BE2C (cell line): ENCODE results near the gene HHAT.

Experiments used
- DNase-seq: peaks from one replicate; pipeline ENCODE4 v3.0.0-alpha.2; 2020
- H3K27me3 ChIP-seq: fragments of 250-450 bp; sonication (Bioruptor Pico); 2 replicates; pipeline ENCODE4 v1.5.1; 2020; ENCODE audit warnings: mild to moderate bottlenecking
- H3K36me3 ChIP-seq: fragments of 250-450 bp; sonication (Bioruptor Pico); 2 replicates; pipeline ENCODE4 v1.5.1; 2020; ENCODE audit warnings: mild to moderate bottlenecking
- H3K4me1 ChIP-seq: fragments of 250-450 bp; sonication (Bioruptor Pico); 2 replicates; pipeline ENCODE4 v1.5.1; 2020
- H3K4me3 ChIP-seq: 2 replicates; pipeline ENCODE4 v1.5.1; 2011; ENCODE audit warnings: low read depth, low read length
- H3K9me3 ChIP-seq: fragments of 250-450 bp; sonication (Bioruptor Pico); 2 replicates; pipeline ENCODE4 v1.5.1; 2020
- TF ChIP-seq, protein P1 (sequence below): IDR thresholded peaks from 2 replicates; pipeline ENCODE4 v1.5.1; 2012; ENCODE audit warnings: mild to moderate bottlenecking, low read depth, low read length

The HHAT gene

DNA sequence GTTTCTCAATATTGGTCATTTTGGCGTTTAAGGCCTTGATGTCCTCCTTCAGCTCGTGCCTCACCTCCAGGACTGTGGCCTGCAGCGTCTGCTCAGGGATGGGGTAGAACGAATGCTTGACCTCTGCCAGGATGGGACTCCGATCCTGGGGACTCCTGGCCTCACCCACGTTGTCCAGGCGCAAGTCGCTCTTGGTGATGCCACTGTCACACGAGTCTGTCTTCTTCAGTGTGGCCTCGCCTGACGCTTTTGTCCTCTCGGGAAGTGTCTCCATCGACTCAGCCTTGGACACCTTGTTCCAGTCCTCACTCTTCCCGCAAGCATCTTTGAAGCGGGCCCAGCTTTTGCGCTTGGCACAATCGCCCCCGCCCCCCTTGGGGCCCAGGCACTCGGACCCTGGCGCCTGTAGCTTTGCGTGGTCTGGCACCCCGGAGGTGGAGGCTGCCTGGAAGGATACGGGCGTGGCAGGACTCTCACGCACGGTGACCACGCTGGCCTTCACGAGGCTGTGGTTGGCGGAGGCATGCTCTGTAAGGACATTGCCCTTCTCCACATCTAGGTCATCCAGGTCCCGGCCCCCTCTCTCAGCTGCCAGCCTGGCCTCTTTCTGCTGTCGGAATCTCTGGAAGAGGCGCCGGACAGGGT lies 354.8 kb downstream of the HHAT start:
- H3K4me3 ChIP-seq: no peak overlapping the region

DNA sequence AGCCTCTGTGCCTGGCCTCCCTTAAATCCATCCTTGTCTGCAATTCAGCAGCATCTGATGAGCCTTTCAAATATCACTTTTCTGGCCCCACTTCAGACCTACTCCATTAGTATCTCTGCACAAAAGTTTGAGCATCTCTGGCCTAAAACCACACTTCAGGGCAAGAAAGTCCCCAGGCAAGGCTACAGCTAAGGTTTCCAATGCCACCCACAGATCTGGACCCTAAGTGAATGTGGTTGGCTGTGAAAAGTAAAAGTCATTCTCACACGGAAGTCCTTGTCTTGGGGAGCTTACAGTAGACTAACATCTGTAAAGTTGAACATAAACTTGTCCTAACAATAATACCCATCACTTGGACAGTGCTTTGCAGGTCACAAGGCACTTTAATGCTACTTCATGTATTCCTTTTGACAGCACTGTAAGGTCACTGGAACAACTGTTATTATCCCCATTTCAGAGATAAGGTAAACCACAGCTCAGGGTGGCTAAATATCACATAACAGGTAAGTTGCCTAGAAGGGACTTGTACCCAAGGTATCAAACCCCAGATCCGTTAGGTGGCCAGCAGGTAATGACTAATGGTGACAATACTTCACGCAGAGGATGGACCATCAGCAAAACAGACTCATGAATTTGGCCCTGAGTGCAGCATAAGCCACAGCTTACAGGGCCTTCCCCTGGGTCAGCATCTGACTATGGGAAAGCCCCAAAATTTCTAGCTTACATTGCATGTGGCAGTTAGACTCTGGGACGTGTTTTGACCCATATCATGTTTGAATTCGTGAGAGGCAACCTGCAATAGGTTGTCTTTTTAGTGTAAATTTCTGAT lies 356.0 kb downstream of the HHAT start:
- no peaks in the 10 kb centered on the region for H3K27me3 ChIP-seq
- no peak for DNase-seq
- H3K4me3 ChIP-seq: no peak overlapping the region
- TF ChIP-seq, protein P1, sequence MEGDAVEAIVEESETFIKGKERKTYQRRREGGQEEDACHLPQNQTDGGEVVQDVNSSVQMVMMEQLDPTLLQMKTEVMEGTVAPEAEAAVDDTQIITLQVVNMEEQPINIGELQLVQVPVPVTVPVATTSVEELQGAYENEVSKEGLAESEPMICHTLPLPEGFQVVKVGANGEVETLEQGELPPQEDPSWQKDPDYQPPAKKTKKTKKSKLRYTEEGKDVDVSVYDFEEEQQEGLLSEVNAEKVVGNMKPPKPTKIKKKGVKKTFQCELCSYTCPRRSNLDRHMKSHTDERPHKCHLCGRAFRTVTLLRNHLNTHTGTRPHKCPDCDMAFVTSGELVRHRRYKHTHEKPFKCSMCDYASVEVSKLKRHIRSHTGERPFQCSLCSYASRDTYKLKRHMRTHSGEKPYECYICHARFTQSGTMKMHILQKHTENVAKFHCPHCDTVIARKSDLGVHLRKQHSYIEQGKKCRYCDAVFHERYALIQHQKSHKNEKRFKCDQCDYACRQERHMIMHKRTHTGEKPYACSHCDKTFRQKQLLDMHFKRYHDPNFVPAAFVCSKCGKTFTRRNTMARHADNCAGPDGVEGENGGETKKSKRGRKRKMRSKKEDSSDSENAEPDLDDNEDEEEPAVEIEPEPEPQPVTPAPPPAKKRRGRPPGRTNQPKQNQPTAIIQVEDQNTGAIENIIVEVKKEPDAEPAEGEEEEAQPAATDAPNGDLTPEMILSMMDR: no peak
- no peaks in the 10 kb centered on the region for H3K9me3 ChIP-seq
- no peaks in the 10 kb centered on the region for H3K36me3 ChIP-seq
- no peaks in the 10 kb centered on the region for H3K4me1 ChIP-seq

More for the DNA sequence above, 354.8 kb downstream of the HHAT start:
- TF ChIP-seq, protein P1: no peak
- Histone ChIP-seq H3K4me1 (no peaks in the 10 kb centered on the region), H3K27me3 (no peaks in the 10 kb centered on the region), H3K9me3 (no peaks in the 10 kb centered on the region), H3K36me3 (no peaks in the 10 kb centered on the region)
- no peak for DNase-seq

DNA sequence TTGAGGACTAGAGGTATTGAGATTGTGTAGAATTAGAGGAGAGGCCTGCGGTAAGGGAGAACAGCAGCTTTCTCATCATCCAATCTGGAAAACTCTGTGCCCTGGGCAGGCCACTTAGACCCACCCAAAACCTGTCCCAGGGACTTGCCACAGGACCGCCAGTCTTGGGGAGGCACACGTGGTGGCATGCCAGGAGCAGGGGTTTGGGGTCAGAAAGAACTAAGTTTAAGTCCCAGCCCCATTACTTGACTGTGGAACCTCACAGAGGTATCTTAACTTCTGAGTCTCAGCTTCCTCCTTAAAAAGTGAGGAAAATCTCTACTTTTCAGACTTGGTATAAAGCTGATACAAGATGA lies 356.6 kb downstream of the HHAT start:
- DNase-seq: no peak
- Histone ChIP-seq H3K9me3 (no peaks in the 10 kb centered on the region), H3K27me3 (no peaks in the 10 kb centered on the region), H3K36me3 (no peaks in the 10 kb centered on the region), H3K4me1 (no peaks in the 10 kb centered on the region), H3K4me3 (no peak overlapping the region)
- TF ChIP-seq, protein P1: no peak

DNA sequence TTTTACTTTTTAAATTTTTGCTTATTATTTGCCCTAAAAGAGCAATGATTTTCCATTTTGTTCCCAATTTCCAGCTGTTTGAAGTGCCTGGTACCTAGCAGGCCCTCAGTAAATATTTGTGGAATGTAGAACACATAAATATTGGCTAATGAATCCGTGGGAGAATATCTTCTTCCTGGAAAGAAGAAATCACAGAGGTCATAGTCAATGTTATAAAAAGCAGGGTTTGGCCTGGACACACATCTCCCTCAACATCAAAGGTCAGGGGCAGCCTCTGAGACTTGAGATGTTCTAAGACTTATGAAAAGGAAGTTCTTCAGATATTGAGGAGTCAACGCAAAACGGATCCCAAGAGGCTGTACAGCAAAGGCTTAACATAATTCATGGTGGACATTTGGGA lies 358.1 kb downstream of the HHAT start:
- TF ChIP-seq, protein P1: no peak
- Histone ChIP-seq H3K9me3 (no peaks in the 10 kb centered on the region), H3K4me1 (no peaks in the 10 kb centered on the region; the same call in 1 of the 2 replicates), H3K4me3 (no peak overlapping the region), H3K27me3 (no peaks in the 10 kb centered on the region), H3K36me3 (no peaks in the 10 kb centered on the region)
- DNase-seq: no peak

DNA sequence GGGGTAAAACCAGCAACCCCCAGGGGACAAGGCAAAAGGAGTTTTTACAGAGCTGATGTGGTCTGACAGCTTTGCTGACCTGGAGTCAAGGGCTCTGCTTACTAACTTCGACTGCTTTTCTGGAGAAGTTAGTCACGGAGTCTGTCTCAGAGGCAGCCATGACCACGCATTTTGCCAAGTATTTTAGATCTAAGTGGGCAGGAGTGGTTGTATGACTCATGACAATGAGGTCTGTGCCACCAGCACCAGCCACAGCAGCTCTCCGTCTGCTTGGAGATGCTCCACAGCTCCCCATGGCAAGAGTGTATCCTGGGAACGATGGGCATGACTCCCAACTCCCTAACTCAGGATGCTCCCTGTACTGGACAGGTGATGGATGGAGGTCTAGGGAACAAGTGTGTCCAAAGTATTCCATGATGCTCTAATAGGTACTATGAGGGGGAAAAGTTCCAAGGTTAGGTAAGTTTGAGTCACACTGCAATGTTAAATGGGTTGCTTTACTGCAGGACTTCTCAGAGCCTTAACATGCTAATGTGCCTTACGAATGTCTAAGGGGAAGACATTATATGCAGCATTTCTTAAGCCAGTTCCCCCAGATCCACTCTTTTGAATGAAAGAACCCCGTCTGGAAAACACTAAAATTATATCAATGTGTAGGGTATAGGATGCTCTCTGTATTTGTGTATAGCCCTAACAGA lies 359.0 kb downstream of the HHAT start:
- peaks cover 5% of the 10 kb centered on the region; the same call in 1 of the 2 replicates for H3K4me1 ChIP-seq
- TF ChIP-seq, protein P1: no peak
- H3K4me3 ChIP-seq: no peak overlapping the region
- H3K27me3 ChIP-seq: no peaks in the 10 kb centered on the region
- DNase-seq: no peak
- H3K36me3 ChIP-seq: no peaks in the 10 kb centered on the region
- H3K9me3 ChIP-seq: no peaks in the 10 kb centered on the region
